Measurements from ENCODE around the gene EIF4G3.

EIF4G3 gene

DNA sequence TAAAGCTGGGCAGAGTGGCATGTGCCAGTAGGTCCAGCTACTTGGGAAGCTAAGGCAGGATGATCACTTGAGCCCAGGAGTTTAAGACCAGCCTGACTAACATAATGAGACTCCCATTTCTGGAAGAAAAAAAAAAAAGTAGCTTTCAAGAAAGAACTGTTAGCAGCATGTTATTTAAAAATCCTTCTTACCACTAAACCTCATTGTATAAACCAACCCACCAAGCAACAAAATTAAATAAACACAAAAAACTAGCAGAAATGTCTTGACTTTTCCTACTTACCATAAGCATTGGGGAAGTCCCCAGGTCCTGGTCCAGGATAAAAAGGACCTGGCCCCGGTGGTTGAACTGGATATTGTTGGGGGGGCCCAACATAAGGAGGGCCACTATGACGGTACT, 196.6 kb downstream of the EIF4G3 start:
- no peak overlapping the region for H3K27ac ChIP-seq
- TF ChIP-seq, protein P1, sequence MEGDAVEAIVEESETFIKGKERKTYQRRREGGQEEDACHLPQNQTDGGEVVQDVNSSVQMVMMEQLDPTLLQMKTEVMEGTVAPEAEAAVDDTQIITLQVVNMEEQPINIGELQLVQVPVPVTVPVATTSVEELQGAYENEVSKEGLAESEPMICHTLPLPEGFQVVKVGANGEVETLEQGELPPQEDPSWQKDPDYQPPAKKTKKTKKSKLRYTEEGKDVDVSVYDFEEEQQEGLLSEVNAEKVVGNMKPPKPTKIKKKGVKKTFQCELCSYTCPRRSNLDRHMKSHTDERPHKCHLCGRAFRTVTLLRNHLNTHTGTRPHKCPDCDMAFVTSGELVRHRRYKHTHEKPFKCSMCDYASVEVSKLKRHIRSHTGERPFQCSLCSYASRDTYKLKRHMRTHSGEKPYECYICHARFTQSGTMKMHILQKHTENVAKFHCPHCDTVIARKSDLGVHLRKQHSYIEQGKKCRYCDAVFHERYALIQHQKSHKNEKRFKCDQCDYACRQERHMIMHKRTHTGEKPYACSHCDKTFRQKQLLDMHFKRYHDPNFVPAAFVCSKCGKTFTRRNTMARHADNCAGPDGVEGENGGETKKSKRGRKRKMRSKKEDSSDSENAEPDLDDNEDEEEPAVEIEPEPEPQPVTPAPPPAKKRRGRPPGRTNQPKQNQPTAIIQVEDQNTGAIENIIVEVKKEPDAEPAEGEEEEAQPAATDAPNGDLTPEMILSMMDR (conservative IDR thresholded peaks at IDR 0.05), result no peak
- no peak for TF ChIP-seq ZFX (IDR thresholded peaks at IDR 0.05)

DNA sequence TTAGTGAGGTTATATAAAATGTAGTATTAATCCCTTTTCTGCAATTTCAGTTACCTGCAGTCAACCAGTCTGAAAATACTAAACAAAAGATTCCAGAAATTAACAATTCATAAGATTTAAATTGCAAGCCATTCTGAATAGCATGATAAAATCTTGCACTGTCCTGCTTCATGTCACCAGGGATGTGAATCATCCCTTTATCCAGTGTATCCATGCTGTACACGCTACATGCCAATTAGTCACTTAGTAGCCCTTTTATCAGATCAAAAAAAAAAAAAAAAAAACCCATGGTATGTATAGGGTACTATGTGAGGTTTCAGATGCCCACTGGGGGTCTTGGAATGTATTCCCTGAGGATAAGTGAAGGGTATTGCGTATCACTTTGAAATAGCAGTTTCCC, 198.3 kb downstream of the EIF4G3 start:
- H3K27ac ChIP-seq, result no peak overlapping the region
- TF ChIP-seq, protein P1 (conservative IDR thresholded peaks at IDR 0.05), result no peak
- no peak for TF ChIP-seq ZFX (IDR thresholded peaks at IDR 0.05)

DNA sequence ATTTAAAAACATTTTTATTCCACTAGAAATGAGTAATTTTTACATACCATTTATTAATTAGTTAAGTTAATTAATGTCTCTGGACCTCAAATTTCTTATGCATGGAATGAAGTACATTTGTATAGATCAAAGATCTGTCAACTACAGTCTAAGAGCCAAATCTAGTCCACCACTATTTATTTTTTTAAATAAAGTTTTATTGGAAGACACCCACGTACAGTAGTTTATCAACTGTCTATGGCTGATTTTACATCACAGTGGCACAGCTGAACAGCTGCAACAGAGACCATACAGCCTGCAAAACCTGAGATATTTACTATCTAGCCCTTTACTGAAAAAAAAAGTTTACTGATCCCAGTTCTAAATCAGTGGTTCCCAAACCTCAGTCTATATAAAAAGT, 201.0 kb downstream of the EIF4G3 start:
- TF ChIP-seq ZFX (IDR thresholded peaks at IDR 0.05), result no peak
- TF ChIP-seq, protein P1 (conservative IDR thresholded peaks at IDR 0.05), result no peak
- H3K27ac ChIP-seq, result no peak overlapping the region

DNA sequence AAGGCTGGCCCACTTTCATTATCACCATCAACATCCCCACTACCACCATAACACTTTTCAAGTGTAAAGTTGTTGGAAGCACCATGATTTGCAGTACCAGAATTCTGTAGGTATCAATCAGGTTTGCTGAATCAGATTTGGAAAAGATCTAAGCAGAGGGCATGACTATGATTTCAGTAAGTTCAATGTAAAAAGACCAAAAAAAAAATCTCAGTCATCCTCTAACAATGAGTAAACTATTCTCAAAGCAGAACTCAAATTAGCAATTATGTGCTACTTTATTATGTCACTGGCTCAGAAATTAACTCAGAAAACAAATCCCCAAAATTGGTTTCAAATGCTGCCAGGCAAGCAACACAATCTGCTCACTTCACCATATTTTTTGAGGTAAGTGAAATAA, 201.7 kb downstream of the EIF4G3 start:
- no peak overlapping the region for H3K27ac ChIP-seq
- TF ChIP-seq ZFX (IDR thresholded peaks at IDR 0.05), result no peak
- TF ChIP-seq, protein P1 (conservative IDR thresholded peaks at IDR 0.05), result no peak

DNA sequence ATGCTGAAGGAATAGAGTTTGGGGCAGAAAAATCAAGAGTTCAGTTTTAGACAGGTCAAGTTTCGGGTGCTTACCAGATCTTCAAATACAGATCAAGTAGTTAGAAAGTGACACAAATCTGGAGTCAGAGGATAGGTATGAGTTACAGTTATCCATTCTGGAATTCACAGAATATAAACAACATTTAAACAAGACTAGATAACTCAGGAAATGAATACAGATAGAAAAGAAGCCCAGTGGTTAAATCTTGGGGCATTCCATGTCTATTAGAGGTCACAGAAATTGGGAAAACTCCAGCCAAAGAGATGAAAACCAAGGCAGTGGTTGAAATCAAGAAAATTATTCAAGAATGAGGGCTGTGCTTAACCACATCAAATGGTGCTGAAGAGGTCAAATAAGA, 202.6 kb downstream of the EIF4G3 start:
- no peak for TF ChIP-seq ZFX (IDR thresholded peaks at IDR 0.05)
- TF ChIP-seq, protein P1 (conservative IDR thresholded peaks at IDR 0.05), result no peak
- no peak overlapping the region for H3K27ac ChIP-seq

DNA sequence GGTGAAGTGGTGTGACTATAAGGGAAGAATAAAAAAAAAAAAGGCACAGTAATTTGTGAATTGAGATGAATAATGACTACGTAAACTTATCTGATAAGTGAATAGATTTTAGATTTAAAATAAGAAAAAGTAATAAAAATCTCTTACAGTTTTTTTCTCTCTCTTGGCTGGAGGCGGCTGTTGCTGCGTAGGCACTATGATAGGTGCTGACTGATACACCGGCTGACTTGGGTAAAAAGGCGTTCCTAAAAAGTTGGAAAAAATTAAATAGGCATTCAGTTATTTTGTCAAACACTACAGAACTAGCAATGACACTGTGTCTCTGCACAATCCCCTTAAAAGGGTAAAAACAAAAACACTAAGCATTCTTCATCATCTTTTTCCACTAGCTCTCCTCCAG, 203.8 kb downstream of the EIF4G3 start:
- H3K27ac ChIP-seq, result no peak overlapping the region
- TF ChIP-seq, protein P1 (conservative IDR thresholded peaks at IDR 0.05), result no peak
- no peak for TF ChIP-seq ZFX (IDR thresholded peaks at IDR 0.05)

DNA sequence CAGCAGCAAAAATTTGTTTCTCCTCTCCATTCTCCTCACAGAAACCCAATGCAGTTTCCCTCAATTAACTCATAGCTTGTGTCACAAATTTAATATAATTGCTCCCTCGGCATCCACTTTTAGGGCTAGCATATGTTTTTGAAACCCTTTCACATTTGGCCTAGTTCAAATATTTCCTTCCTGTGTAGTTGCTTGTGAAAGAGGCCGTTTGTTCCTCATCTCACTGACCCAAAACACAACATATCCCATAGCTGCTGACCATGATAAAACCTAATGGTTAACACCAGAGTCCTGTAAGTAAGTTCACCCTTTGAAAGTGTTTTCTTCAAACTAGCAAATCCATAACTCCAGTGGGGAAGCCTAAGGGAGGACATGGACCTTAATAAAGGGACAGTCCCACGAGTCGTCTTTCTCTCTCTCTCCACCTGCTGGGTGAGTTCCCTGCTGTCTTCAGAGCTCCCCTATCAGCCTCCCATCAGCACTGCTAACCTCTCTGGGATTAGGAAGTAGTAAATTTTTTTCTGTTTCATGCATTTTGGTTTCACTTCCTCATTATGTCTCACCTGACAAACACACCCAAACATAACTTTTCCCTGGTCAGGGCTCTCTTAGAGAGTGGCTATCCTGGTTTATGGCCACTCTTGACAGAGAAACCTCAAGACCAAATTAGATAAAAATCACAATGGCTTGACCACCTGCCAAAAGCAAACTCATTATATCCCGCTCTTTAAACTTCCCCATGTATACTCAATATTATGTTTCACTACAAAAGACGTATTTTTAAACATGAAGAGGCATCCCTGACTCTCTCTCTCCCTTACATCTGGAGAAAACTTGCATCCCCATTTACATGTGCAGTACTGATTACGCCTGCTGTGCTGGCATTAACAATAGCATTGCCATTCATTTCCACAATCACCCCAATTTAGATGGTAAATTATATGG, 211.9 kb downstream of the EIF4G3 start:
- H3K27ac ChIP-seq, result no peak overlapping the region
- TF ChIP-seq ZFX (IDR thresholded peaks at IDR 0.05), result no peak
- TF ChIP-seq, protein P1 (conservative IDR thresholded peaks at IDR 0.05), result no peak; the same call in 1 of the 2 replicates

Measured in C4-2B (cell line).